Astrocyte (in vitro differentiated cells and primary cell): ENCODE measurements around the gene SCN10A. TPM values are rescaled to one million over a fixed set of nuclear protein-coding genes. Genes with fewer than 3 reads are reported as not detected.

Experiments used
- DNase-seq: peaks from one replicate; pipeline ENCODE4 v3.0.0-alpha.2; 2010; ENCODE audit warnings: low read depth
- FAIRE-seq: peaks from 2 replicates; lab custom pipeline; 2011; peaks lifted over from hg19 to GRCh38; lab: Jason Lieb, UNC
- H2AFZ ChIP-seq: 2 replicates; pipeline ENCODE4 v1.6.0; 2012; ENCODE audit warnings: low read depth, low read length, inconsistent platforms
- H3K27ac ChIP-seq: 2 replicates; pipeline ENCODE4 v1.5.1; 2011; ENCODE audit warnings: low read depth, low read length, inconsistent platforms
- H3K27me3 ChIP-seq: 2 replicates; pipeline ENCODE4 v1.6.0; 2011; ENCODE audit warnings: low read length, inconsistent platforms; ENCODE audit not compliant: insufficient read depth
- H3K36me3 ChIP-seq: 2 replicates; pipeline ENCODE4 v1.5.1; 2011; ENCODE audit warnings: low read length, inconsistent platforms; ENCODE audit not compliant: insufficient read depth
- H3K4me1 ChIP-seq: 2 replicates; pipeline ENCODE4 v1.5.1; 2011; ENCODE audit warnings: low read length, inconsistent platforms; ENCODE audit not compliant: insufficient read depth
- H3K4me2 ChIP-seq: 2 replicates; pipeline ENCODE4 v1.6.0; 2012; ENCODE audit warnings: low read length, inconsistent platforms
- H3K4me3 ChIP-seq: 2 replicates; pipeline ENCODE4 v1.5.1; 2011; ENCODE audit warnings: low read depth, mild to moderate bottlenecking, low read length, inconsistent platforms; ENCODE audit not compliant: insufficient read depth
- H3K79me2 ChIP-seq: 2 replicates; pipeline ENCODE4 v1.6.0; 2012; ENCODE audit warnings: mild to moderate bottlenecking, low read length, inconsistent platforms; ENCODE audit not compliant: insufficient read depth
- H3K9ac ChIP-seq: 2 replicates; pipeline ENCODE4 v1.6.0; 2012; ENCODE audit warnings: mild to moderate bottlenecking, low read length, inconsistent platforms
- H3K9me3 ChIP-seq: 2 replicates; pipeline ENCODE4 v1.5.1; 2012; ENCODE audit warnings: low read depth, mild to moderate bottlenecking, low read length, inconsistent platforms; ENCODE audit not compliant: insufficient read depth
- H4K20me1 ChIP-seq: 2 replicates; pipeline ENCODE4 v1.6.0; 2012; ENCODE audit warnings: low read length, inconsistent platforms; ENCODE audit not compliant: insufficient read depth
- H3K27ac Mint-ChIP-seq: one replicate; pipeline ENCODE4 v1.8.0; 2021; ENCODE audit warnings: mild to moderate bottlenecking, mixed read lengths; ENCODE audit not compliant: unreplicated experiment
- H3K27me3 Mint-ChIP-seq: one replicate; pipeline ENCODE4 v1.8.0; 2021; ENCODE audit warnings: low read depth, mixed read lengths; ENCODE audit not compliant: unreplicated experiment
- H3K36me3 Mint-ChIP-seq: one replicate; pipeline ENCODE4 v1.8.0; 2021; ENCODE audit warnings: low read depth, mixed read lengths; ENCODE audit not compliant: unreplicated experiment
- H3K4me1 Mint-ChIP-seq: one replicate; pipeline ENCODE4 v1.8.0; 2021; ENCODE audit warnings: low read depth, mixed read lengths; ENCODE audit not compliant: unreplicated experiment
- H3K4me3 Mint-ChIP-seq: one replicate; pipeline ENCODE4 v1.8.0; 2021; ENCODE audit warnings: mild to moderate bottlenecking, moderate library complexity, mixed read lengths; ENCODE audit not compliant: unreplicated experiment
- H3K9me3 Mint-ChIP-seq: one replicate; pipeline ENCODE4 v1.8.0; 2021; ENCODE audit warnings: mild to moderate bottlenecking, mixed read lengths; ENCODE audit not compliant: unreplicated experiment
- CTCF ChIP-seq: IDR thresholded peaks from 2 replicates; pipeline ENCODE4 v1.5.1; 2011; ENCODE audit warnings: low read depth, mild to moderate bottlenecking, inconsistent platforms, low read length, moderate library complexity; ENCODE audit not compliant: insufficient read depth
- EZH2 ChIP-seq: IDR thresholded peaks from 2 replicates; pipeline ENCODE4 v1.6.1; 2012; ENCODE audit warnings: mild to moderate bottlenecking, low read length, inconsistent platforms; ENCODE audit not compliant: insufficient read depth
- total RNA-seq: library from RNA; stranded (reverse); gene quantifications from 2 replicates; pipeline ENCODE4 v1.2.1, GENCODE V29; 2021

SCN10A gene
- total RNA-seq, 1 donor from 2014 or later: not detected

- no peaks in the 10 kb centered on the region for H3K4me1 Mint-ChIP-seq
- Histone ChIP-seq H3K4me3 (no peak overlapping the region), H3K4me2 (no peak overlapping the region), H3K27me3 (peaks cover 42% of the 10 kb centered on the region), H3K36me3 (no peaks in the 10 kb centered on the region), H3K79me2 (no peaks in the 10 kb centered on the region), H4K20me1 (no peaks in the 10 kb centered on the region), H2AFZ (no peak overlapping the region), H3K27ac (no peak overlapping the region), H3K9me3 (peaks cover 4% of the 10 kb centered on the region), H3K9ac (no peak overlapping the region), H3K4me1 (no peaks in the 10 kb centered on the region)
- peaks cover 2% of the 10 kb centered on the region for H3K9me3 Mint-ChIP-seq
- FAIRE-seq (no peak), DNase-seq (no peak)
- peaks cover 15% of the 10 kb centered on the region for H3K27me3 Mint-ChIP-seq
- TF ChIP-seq CTCF (no peak), EZH2 (no peak)
- H3K36me3 Mint-ChIP-seq: no peaks in the 10 kb centered on the region
- H3K4me3 Mint-ChIP-seq: peak overlapping the region; percentile 76
- H3K27ac Mint-ChIP-seq: no peak overlapping the region
These were observed 167.9 kb downstream of the SCN10A start for GRCh38 chr3:38648024-38648658.

- Histone ChIP-seq H3K27ac (no peak overlapping the region), H3K36me3 (no peaks in the 10 kb centered on the region), H3K4me3 (no peak overlapping the region), H2AFZ (no peak overlapping the region), H3K79me2 (no peaks in the 10 kb centered on the region), H3K9me3 (no peaks in the 10 kb centered on the region), H3K9ac (no peak overlapping the region), H4K20me1 (no peaks in the 10 kb centered on the region), H3K4me2 (no peak overlapping the region), H3K27me3 (peaks cover 39% of the 10 kb centered on the region), H3K4me1 (no peaks in the 10 kb centered on the region)
- H3K4me1 Mint-ChIP-seq: no peaks in the 10 kb centered on the region
- no peak for FAIRE-seq
- H3K9me3 Mint-ChIP-seq: no peaks in the 10 kb centered on the region
- TF ChIP-seq EZH2 (no peak), CTCF (no peak)
- no peak overlapping the region for H3K27ac Mint-ChIP-seq
- peaks cover 14% of the 10 kb centered on the region for H3K27me3 Mint-ChIP-seq
- no peaks in the 10 kb centered on the region for H3K36me3 Mint-ChIP-seq
- H3K4me3 Mint-ChIP-seq: no peak overlapping the region
- no peak for DNase-seq
These were observed 168.6 kb downstream of the SCN10A start for GRCh38 chr3:38647217-38647970.

Other genes with a start within 250 kb of the SCN10A start
- gene SCN5A, start 166.5 kb downstream of the SCN10A start, total RNA-seq: 2.3 and 3.3 TPM in 2 replicates
- 0.07 and 0.20 TPM in 2 replicates for gene SCN11A, start 235.7 kb upstream of the SCN10A start, total RNA-seq
- 38.5 and 40.8 TPM in 2 replicates for gene WDR48, start 235.8 kb upstream of the SCN10A start, total RNA-seq